K562 (cell line): Measurements from ENCODE around the gene STAM2. TPM values are rescaled to one million over a fixed set of nuclear protein-coding genes. Genes with fewer than 3 reads are reported as not detected.
"Not testable (repeated sequence)": the region's sequence is repeated elsewhere in the genome, so short reads cannot be mapped to it uniquely, and the experiment has no call there.

Source experiments
- ATAC-seq: fragments of 200-7000 bp; cut with Tn5 transposase; 3 replicates; pipeline ENCODE4 v1.9.1; 2020; ENCODE audit warnings: moderate library complexity
- BruUV-seq: library from RNA; stranded (reverse); fragments of 400-500 nt; replicated peaks from 2 replicates; lab custom pipeline; 2021; lab: Mats Ljungman, UMichigan
- CTCF ChIA-PET: fragments of 300-600 bp; formaldehyde crosslinking; extraction: SDS; loops from one replicate; lab custom pipeline; 2021; ENCODE audit warnings: low intra/inter-chr PET ratio; lab: Yijun Ruan, JAX
- POLR2A ChIA-PET: fragments of 300-600, 350-650 bp; sonication (Branson Sonifier 250); formaldehyde crosslinking; extraction: SDS; loops from one replicate; lab custom pipeline; 2021; ENCODE audit warnings: antibody characterized with exemption, inconsistent platforms; lab: Yijun Ruan, JAX
- DNase-seq, 4 experiments: peaks; one replicate each; pipeline versions ENCODE4 v3.0.0 to v3.0.0-alpha.2; 2011 to 2018; ENCODE audit warnings: low spot score in 3 of 4, mixed read lengths in 3 of 4; ENCODE audit errors: extremely low read depth in 1 of 4
- FAIRE-seq: peaks from 2 replicates; lab custom pipeline; 2011; peaks lifted over from hg19 to GRCh38; lab: Jason Lieb, UNC
- H2AFZ ChIP-seq: 2 replicates; pipeline ENCODE4 v1.6.0; 2011; ENCODE audit warnings: low read depth, low read length, control low read depth, inconsistent platforms
- H3K27ac ChIP-seq: fragments of 200-600 bp; 3 replicates; pipeline ENCODE4 v1.8.0; 2011; ENCODE audit warnings: low read depth, mild to moderate bottlenecking, control low read depth, inconsistent platforms, low read length, moderate library complexity, mixed read lengths; ENCODE audit errors: extremely low read depth
- H3K27me3 ChIP-seq, 2 experiments: fragments of 300-600 bp in 1 of 2; 2 replicates in 1 of 2; 3 replicates in 1 of 2; pipeline versions ENCODE4 v1.6.0 to v1.8.0; 2011; ENCODE audit warnings: inconsistent platforms in 2 of 2, low read length in 2 of 2, mild to moderate bottlenecking in 1 of 2, mixed read lengths in 1 of 2, moderate library complexity in 1 of 2; ENCODE audit not compliant: control insufficient read depth in 2 of 2, insufficient read depth in 2 of 2
- H3K36me3 ChIP-seq: fragments of 300-600 bp; 3 replicates; pipeline ENCODE4 v1.8.0; 2011; ENCODE audit warnings: mild to moderate bottlenecking, low read length, inconsistent platforms; ENCODE audit not compliant: control insufficient read depth, insufficient read depth
- H3K4me1 ChIP-seq, 2 experiments: fragments of 200-600 bp in 1 of 2; replicated peaks in 1 of 2; 2 replicates in 1 of 2; 3 replicates in 1 of 2; pipeline versions ENCODE4 v1.5.1 to v1.8.0; 2011; ENCODE audit warnings: inconsistent platforms in 2 of 2, low read length in 2 of 2, mild to moderate bottlenecking in 1 of 2, mixed read lengths in 1 of 2, moderate library complexity in 1 of 2; ENCODE audit not compliant: control insufficient read depth in 2 of 2, insufficient read depth in 2 of 2
- H3K4me2 ChIP-seq: 2 replicates; pipeline ENCODE4 v1.6.1; 2011; ENCODE audit warnings: low read length, control low read depth, inconsistent platforms, mixed read lengths; ENCODE audit not compliant: insufficient read depth
- H3K4me3 ChIP-seq: fragments of 200-600 bp; sonication (generic), shearing (Covaris generic); 2 replicates; pipeline ENCODE4 v1.5.1; 2016; ENCODE audit warnings: control low read depth, inconsistent platforms
- H3K79me2 ChIP-seq: fragments of 200-600 bp; 3 replicates; pipeline ENCODE4 v1.8.0; 2011; ENCODE audit warnings: low read length, inconsistent platforms; ENCODE audit not compliant: control insufficient read depth, insufficient read depth
- H3K9ac ChIP-seq, 2 experiments: 2 replicates each; pipeline versions ENCODE4 v1.6.0 to v1.6.1; 2011; ENCODE audit warnings: low read depth in 2 of 2, low read length in 2 of 2, control low read depth in 1 of 2, inconsistent platforms in 1 of 2, mild to moderate bottlenecking in 1 of 2, mixed read lengths in 1 of 2; ENCODE audit not compliant: insufficient read depth in 1 of 2
- H3K9me1 ChIP-seq: one replicate; pipeline ENCODE4 v1.6.0; 2011; ENCODE audit warnings: inconsistent platforms, mild to moderate bottlenecking, low read length, moderate library complexity; ENCODE audit not compliant: control insufficient read depth, insufficient read depth
- H3K9me3 ChIP-seq: replicated peaks from 2 replicates; pipeline ENCODE4 v1.5.1; 2011; ENCODE audit warnings: low read depth, low read length, inconsistent platforms; ENCODE audit not compliant: control insufficient read depth, insufficient read depth
- H4K20me1 ChIP-seq: replicated peaks from 2 replicates; pipeline ENCODE4 v1.6.1; 2011; ENCODE audit warnings: low read length, inconsistent platforms, mixed read lengths; ENCODE audit not compliant: control insufficient read depth, insufficient read depth
- MCM5 ChIP-seq: fragments of 450-650 bp; IDR thresholded peaks from 2 replicates; pipeline ENCODE4 v1.6.1; 2016; ENCODE audit warnings: low read depth
- NBN ChIP-seq: fragments of 450-650 bp; IDR thresholded peaks from 2 replicates; pipeline ENCODE4 v1.6.1; 2016; ENCODE audit warnings: low read depth, mild to moderate bottlenecking
- ZNF57 ChIP-seq: fragments of 450-650 bp; formaldehyde crosslinking; IDR thresholded peaks from 2 replicates; pipeline ENCODE4 v1.4.0; 2020; ENCODE audit warnings: mild to moderate bottlenecking, moderate library complexity
- ZNF583 ChIP-seq: fragments of 250-450 bp; sonication (Bioruptor Pico); IDR thresholded peaks from 2 replicates; pipeline ENCODE4 v1.4.0; 2020
- ZNF766 ChIP-seq: fragments of 200-800 bp; sonication (Bioruptor generic); conservative IDR thresholded peaks from 2 replicates; pipeline ENCODE4 v1.6.1; 2016; ENCODE audit warnings: missing genetic modification characterization, missing compliant biosample characterization
- ZZZ3 ChIP-seq: fragments of 450-650 bp; IDR thresholded peaks from 2 replicates; pipeline ENCODE4 v1.6.1; 2016; ENCODE audit warnings: antibody characterized with exemption, mild to moderate bottlenecking, moderate library complexity
- WGBS: fragments of 100-300 bp; shearing (Covaris generic); methylation state at CpG from one replicate; pipeline ENCODE4 v1.1.6; 2016; ENCODE audit warnings: low coverage, mixed read lengths; ENCODE audit not compliant: insufficient coverage; ENCODE audit errors: missing lambda C conversion rate; 5-methylcytosine and 5-hydroxymethylcytosine counted together
- in situ Hi-C: fragments of 300-500 bp; cut with MboI; formaldehyde crosslinking; loops from 4 replicates; pipeline ENCODE4 v1.15.0; 2018; ENCODE audit warnings: inconsistent platforms, mixed read lengths
- intact Hi-C: fragments of 100-400 bp; cut with micrococcal nuclease; formaldehyde crosslinking; loops from 2 replicates; pipeline ENCODE4 v1.14.2; 2022
- polyA plus RNA-seq, 8 experiments: library from polyadenylated mRNA; depleted of rRNA in 4 of 8; stranded (reverse) in 5 of 8; unstranded in 3 of 8; fragments of >200 nt; fragmentation: Nextera tagmentation in 2 of 8; fragmentation: Illumina TruSeq in 1 of 8; extraction: Ambion mirVana in 2 of 8; extraction: Trizol in 1 of 8; gene quantifications; 2 replicates each; pipeline versions ENCODE4 v1.2.1 to v1.2.3, GENCODE V29; 2011 to 2014; ENCODE audit warnings: inconsistent platforms in 1 of 8, missing spikeins in 1 of 8
- total RNA-seq, 7 experiments: library from RNA; depleted of rRNA in 6 of 7; stranded (reverse); fragments of >200 nt in 6 of 7; fragmentation: Illumina TruSeq in 2 of 7; extraction: Trizol in 2 of 7; gene quantifications; 2 replicates each; pipeline versions ENCODE4 v1.2.1 to v1.2.3, GENCODE V29; 2011 to 2021; ENCODE audit warnings: low replicate concordance in 1 of 7
- TF ChIP-seq, protein P1 (sequence below): fragments of 450-650 bp; IDR thresholded peaks from 2 replicates; pipeline ENCODE4 v1.6.1; 2016; ENCODE audit warnings: low read depth, mild to moderate bottlenecking, moderate library complexity
- TF ChIP-seq, protein P2 (sequence below): fragments of 250-450 bp; sonication (Bioruptor Pico); IDR thresholded peaks from 2 replicates; pipeline ENCODE4 v1.6.1; 2021; ENCODE audit warnings: mild to moderate bottlenecking

Gene STAM2
- total and polyA plus RNA-seq, 9 of the 15 experiments (the other 6 are each of a cell fraction or from before 2014, with no cell fraction given): 4.5 to 13.9 (median 8.7) TPM

DNA sequence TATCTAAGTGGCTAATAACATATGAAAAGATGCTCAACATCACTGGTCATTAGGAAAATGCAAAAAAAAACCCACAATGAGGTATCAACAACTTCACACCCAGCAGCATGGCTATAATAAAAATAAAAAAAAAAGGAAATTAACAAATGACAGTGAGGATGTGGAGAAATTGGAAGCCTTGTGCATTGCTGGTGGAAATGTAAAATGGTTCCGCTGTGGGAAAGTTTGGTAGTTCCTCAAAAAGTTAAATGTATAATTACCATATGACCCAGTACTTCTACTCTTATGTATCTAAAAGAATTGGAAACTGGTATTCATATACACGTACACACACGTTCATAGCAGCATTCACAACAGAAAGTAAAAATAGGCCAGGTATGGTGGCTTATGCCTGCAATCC is 61.2 kb downstream of the STAM2 start:
- intact Hi-C loops: no loop called here
- POLR2A ChIA-PET: no interaction called here
- in situ Hi-C loops: no loop called here
- H3K9me1 ChIP-seq: no peaks in the 10 kb centered on the region
- H2AFZ ChIP-seq: no peak overlapping the region
- no peaks in the 10 kb centered on the region for H3K9me3 ChIP-seq
- H3K36me3 ChIP-seq: no peaks in the 10 kb centered on the region
- no peak for ATAC-seq
- no peaks in the 10 kb centered on the region for H3K79me2 ChIP-seq
- no peak overlapping the region for H3K27ac ChIP-seq
- TF ChIP-seq, protein P1, sequence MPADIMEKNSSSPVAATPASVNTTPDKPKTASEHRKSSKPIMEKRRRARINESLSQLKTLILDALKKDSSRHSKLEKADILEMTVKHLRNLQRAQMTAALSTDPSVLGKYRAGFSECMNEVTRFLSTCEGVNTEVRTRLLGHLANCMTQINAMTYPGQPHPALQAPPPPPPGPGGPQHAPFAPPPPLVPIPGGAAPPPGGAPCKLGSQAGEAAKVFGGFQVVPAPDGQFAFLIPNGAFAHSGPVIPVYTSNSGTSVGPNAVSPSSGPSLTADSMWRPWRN: no peak
- TF ChIP-seq ZNF583 (no peak), ZNF57 (no peak), MCM5 (no peak), ZZZ3 (no peak), NBN (no peak), ZNF766 (no peak)
- TF ChIP-seq, protein P2, sequence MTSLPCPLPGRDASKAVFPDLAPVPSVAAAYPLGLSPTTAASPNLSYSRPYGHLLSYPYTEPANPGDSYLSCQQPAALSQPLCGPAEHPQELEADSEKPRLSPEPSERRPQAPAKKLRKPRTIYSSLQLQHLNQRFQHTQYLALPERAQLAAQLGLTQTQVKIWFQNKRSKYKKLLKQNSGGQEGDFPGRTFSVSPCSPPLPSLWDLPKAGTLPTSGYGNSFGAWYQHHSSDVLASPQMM (CRISPR knock-in tag): no peak
- TF ChIP-seq, all 486 proteins: peak for 0
- Histone ChIP-seq H3K4me1 (no peaks in the 10 kb centered on the region), H3K9ac (no peak overlapping the region), H4K20me1 (no peaks in the 10 kb centered on the region), H3K4me2 (no peak overlapping the region), H3K4me3 (no peak overlapping the region), H3K27me3 (peaks cover 0 to 8% of the 10 kb centered on the region in 2 experiments; a peak in 2 of 5 replicates)
- DNase-seq: no peak
- no TSS peak for BruUV-seq
- CTCF ChIA-PET: no interaction called here
- FAIRE-seq: no peak
- 35% methylated on average over 3 of the region's 3 CpGs for WGBS

DNA sequence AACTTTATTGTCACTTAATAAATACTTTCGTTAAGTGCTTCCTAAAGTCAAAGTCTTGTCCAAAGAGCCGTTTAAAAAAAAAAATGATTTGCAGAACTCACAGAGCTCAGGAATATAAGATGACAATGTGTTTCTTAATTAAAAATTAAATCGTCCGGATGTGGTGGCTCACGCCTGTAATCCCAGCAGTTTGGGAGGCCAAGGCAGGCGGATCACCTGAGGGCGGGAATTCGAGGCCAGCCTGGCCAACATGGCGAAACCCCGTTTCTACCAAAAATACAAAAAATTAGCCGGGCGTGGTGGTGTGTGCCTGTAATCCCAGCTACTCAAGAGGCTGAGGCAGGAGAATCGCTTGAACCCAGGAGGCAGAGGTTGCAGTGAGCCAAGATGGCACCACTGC is 68.4 kb downstream of the STAM2 start:
- H3K9me1 ChIP-seq, intact Hi-C loops, H3K4me2 ChIP-seq, H3K27ac ChIP-seq, DNase-seq, H3K79me2 ChIP-seq, H3K9ac ChIP-seq, H3K9me3 ChIP-seq, H3K36me3 ChIP-seq, H2AFZ ChIP-seq, ATAC-seq, BruUV-seq, H3K4me1 ChIP-seq, FAIRE-seq, in situ Hi-C loops, H3K4me3 ChIP-seq, H4K20me1 ChIP-seq: not testable (repeated sequence)
- WGBS: 9% methylated on average over 12 of the region's 13 CpGs
- H3K27me3 ChIP-seq: peaks cover 6 to 10% of the 10 kb centered on the region in 2 experiments; a peak in 4 of 5 replicates
- ChIA-PET POLR2A (interaction anchor here (0.7 to 1.1 kb wide), 2 partner anchors 222 to 538 kb away, joined by 3 read pairs; no protein-coding TSS in a partner anchor), CTCF (interaction anchor here (0.7 kb wide), 1 partner anchor 80 kb away, joined by 3 read pairs; no protein-coding TSS in a partner anchor)
